ENCODE data around the gene RIMKLB. TPM values are rescaled to one million over a fixed set of nuclear protein-coding genes. Genes with fewer than 3 reads are reported as not detected.

The RIMKLB gene
- total RNA-seq, 4 donors from 2014 or later: 42.2 to 149 (median 73.8) TPM

- TF ChIP-seq CTCF (IDR thresholded peaks at IDR 0.05; ENCODE audit: low read depth): no peak
These were observed 130.7 kb downstream of the RIMKLB start for GRCh38 chr12:8828257-8829124.

DNA sequence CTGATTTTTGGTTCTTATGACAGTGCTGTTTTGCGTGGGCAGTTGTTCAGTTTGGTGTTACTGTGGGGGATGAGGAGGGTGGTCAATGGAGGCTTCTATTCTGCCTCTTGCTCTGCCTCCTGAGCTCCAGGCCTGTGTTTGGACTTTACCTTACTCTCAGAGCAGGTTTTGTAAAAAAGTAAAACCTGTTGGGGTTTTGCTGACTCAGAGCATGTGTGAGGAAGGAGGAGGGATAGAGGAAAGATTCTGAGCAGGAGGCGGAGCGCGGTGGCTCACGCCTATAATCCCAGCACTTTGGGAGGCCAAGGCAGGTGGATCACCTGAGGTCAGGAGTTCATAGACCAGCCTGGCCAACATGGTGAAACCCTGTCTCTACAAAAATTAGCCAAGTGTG, 131.3 kb downstream of the RIMKLB start:
- TF ChIP-seq CTCF (IDR thresholded peaks at IDR 0.05; ENCODE audit: low read depth): no peak

DNA sequence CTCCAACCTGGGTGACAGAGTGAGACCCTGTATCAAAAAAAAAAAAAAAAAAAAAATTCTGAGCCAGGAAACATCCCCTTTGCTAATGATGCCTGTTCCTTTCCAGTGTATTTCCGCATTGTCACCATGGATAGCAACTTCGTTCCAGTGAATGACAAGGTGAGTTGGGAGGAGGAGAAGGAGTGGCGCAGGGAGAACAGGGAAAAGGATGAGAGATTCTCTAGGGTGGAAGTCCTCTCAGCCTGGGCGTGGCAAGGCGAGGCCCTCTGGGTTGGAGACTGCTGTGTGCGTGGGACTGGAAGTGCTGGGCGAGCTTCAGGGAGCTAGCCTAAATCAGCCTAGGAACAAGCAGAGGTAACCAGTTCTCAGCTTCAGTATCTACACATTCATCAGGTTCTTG, 131.8 kb downstream of the RIMKLB start:
- no peak for TF ChIP-seq CTCF (IDR thresholded peaks at IDR 0.05; ENCODE audit: low read depth)

- no peak for TF ChIP-seq CTCF (IDR thresholded peaks at IDR 0.05; ENCODE audit: low read depth)
These were observed 133.3 kb downstream of the RIMKLB start for GRCh38 chr12:8831116-8831515.

DNA sequence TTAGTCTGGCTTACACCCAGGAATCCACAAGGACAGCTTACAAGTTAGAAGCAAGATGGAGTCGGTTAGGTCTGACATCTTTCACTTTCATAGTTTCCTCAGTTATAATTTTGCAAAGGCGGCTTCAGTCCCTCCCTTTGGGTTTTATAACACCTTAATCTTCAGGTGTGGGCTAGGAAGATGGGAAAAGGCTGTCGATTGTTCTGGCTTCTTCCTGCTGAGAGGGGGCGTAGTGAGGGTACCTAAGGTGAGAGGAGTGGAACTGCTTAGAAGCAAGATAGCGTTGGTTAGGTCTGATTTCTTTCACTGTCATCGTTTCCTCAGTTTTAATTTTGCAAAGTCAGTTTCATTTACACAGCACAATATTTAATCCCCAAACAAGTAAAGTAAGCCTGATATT, 134.7 kb downstream of the RIMKLB start:
- TF ChIP-seq CTCF (IDR thresholded peaks at IDR 0.05; ENCODE audit: low read depth): no peak

Other genes with a start within 250 kb of the RIMKLB start
- not detected for gene CLEC6A, start 242.0 kb upstream of the RIMKLB start, total RNA-seq
- gene CLEC4D, start 184.5 kb upstream of the RIMKLB start, total RNA-seq: 1 to 10 TPM in 3 of 4 donors, under 1 TPM in 1; 0.57 to 3.8 (median 1.3) TPM
- 10 to 100 TPM in 2 of 4 donors, 1 to 10 TPM in 2; 4.1 to 27.9 (median 9.9) TPM for gene CLEC4E, start 157.1 kb upstream of the RIMKLB start, total RNA-seq
- 1 to 10 TPM in 3 of 4 donors, not detected in 1; 1.0 to 4.8 (median 3.9) TPM for gene AICDA, start 85.1 kb upstream of the RIMKLB start, total RNA-seq
- 100 to 1,000 TPM; 168 to 563 (median 480) TPM for gene MFAP5, start 35.2 kb upstream of the RIMKLB start, total RNA-seq
- gene A2ML1, start 124.6 kb downstream of the RIMKLB start, total RNA-seq: not detected
- 10 to 100 TPM; 17.5 to 33.5 (median 24.5) TPM for gene PHC1, start 216.5 kb downstream of the RIMKLB start, total RNA-seq

Measured in subcutaneous adipose tissue (tissue), 4 donors.